CD14-positive monocyte (primary cell): ENCODE data around the gene LCP1. TPM values are rescaled to one million over a fixed set of nuclear protein-coding genes. Genes with fewer than 3 reads are reported as not detected.

Experiments
- DNase-seq, 3 donors: peaks; one replicate each; pipeline ENCODE4 v3.0.0-alpha.2; 2011 to 2022
- H2AFZ ChIP-seq: 2 replicates; pipeline ENCODE4 v1.6.0; 2012; ENCODE audit warnings: mild to moderate bottlenecking, low read depth, low read length, inconsistent platforms; ENCODE audit not compliant: insufficient read depth, poor library complexity, severe bottlenecking
- H3K27ac ChIP-seq, 2 donors: 1 replicate in 1 of 2; 2 replicates in 1 of 2; pipeline ENCODE4 v1.5.1; 2012 to 2013; ENCODE audit warnings: low read length in 2 of 2, control low read depth in 1 of 2, inconsistent platforms in 1 of 2, low read depth in 1 of 2, mild to moderate bottlenecking in 1 of 2
- H3K27me3 ChIP-seq, 2 donors: one replicate each; pipeline versions ENCODE4 v1.6.0 to v1.6.1; 2011 to 2013; ENCODE audit warnings: low read length in 2 of 2; ENCODE audit not compliant: control insufficient read depth in 2 of 2, insufficient read depth in 2 of 2
- H3K36me3 ChIP-seq, 2 donors: replicated peaks in 1 of 2; 1 replicate in 1 of 2; 2 replicates in 1 of 2; pipeline versions ENCODE4 v1.5.1 to v1.6.1; 2012 to 2013; ENCODE audit warnings: low read length in 2 of 2, control low read depth in 1 of 2, inconsistent platforms in 1 of 2, mild to moderate bottlenecking in 1 of 2; ENCODE audit not compliant: insufficient read depth in 2 of 2, control insufficient read depth in 1 of 2
- H3K4me1 ChIP-seq, 2 donors: 1 replicate in 1 of 2; 2 replicates in 1 of 2; pipeline versions ENCODE4 v1.5.1 to v1.6.1; 2012 to 2013; ENCODE audit warnings: low read length in 2 of 2, control low read depth in 1 of 2, inconsistent platforms in 1 of 2, mild to moderate bottlenecking in 1 of 2, moderate library complexity in 1 of 2; ENCODE audit not compliant: insufficient read depth in 2 of 2, control insufficient read depth in 1 of 2
- H3K4me2 ChIP-seq: replicated peaks from 2 replicates; pipeline ENCODE3; 2012; ENCODE audit warnings: low read length, moderate library complexity, mild to moderate bottlenecking; ENCODE audit not compliant: poor library complexity, severe bottlenecking; ENCODE audit errors: extremely low read depth
- H3K4me3 ChIP-seq, 3 experiments: fragments of 200-600 bp in 1 of 3; sonication (generic) in 1 of 3; replicated peaks in 1 of 3; 1 replicate in 2 of 3; 2 replicates in 1 of 3; pipeline ENCODE4 v1.5.1; 2011 to 2013; ENCODE audit warnings: low read length in 3 of 3, mild to moderate bottlenecking in 3 of 3, control low read depth in 2 of 3, low read depth in 2 of 3, inconsistent platforms in 1 of 3, moderate library complexity in 1 of 3
- H3K79me2 ChIP-seq: 2 replicates; pipeline ENCODE4 v1.6.0; 2012; ENCODE audit warnings: mild to moderate bottlenecking, control low read depth, inconsistent platforms, low read length, moderate library complexity; ENCODE audit not compliant: insufficient read depth
- H3K9ac ChIP-seq: 2 replicates; pipeline ENCODE4 v1.6.0; 2017; ENCODE audit warnings: low read length, mild to moderate bottlenecking; ENCODE audit not compliant: insufficient read depth, poor library complexity, severe bottlenecking
- H3K9me3 ChIP-seq, 2 donors: replicated peaks in 1 of 2; 1 replicate in 1 of 2; 2 replicates in 1 of 2; pipeline versions ENCODE4 v1.5.1 to v1.6.1; 2012 to 2013; ENCODE audit warnings: low read length in 2 of 2, control low read depth in 1 of 2; ENCODE audit not compliant: control insufficient read depth in 1 of 2, insufficient read depth in 1 of 2
- H4K20me1 ChIP-seq: 2 replicates; pipeline ENCODE4 v1.6.0; 2012; ENCODE audit warnings: mild to moderate bottlenecking, low read length, control low read depth, moderate library complexity; ENCODE audit not compliant: insufficient read depth
- H3K27ac Mint-ChIP-seq, 7 donors: one replicate each; pipeline ENCODE4 v1.8.0; 2020; ENCODE audit warnings: mild to moderate bottlenecking in 7 of 7, mixed read lengths in 7 of 7, moderate library complexity in 6 of 7, inconsistent platforms in 2 of 7
- H3K27me3 Mint-ChIP-seq, 3 donors: one replicate each; pipeline ENCODE4 v1.8.0; 2021 to 2022; ENCODE audit warnings: low read depth in 3 of 3, mild to moderate bottlenecking in 3 of 3, mixed read lengths in 3 of 3, moderate library complexity in 3 of 3, inconsistent platforms in 1 of 3
- H3K36me3 Mint-ChIP-seq, 2 donors: one replicate each; pipeline ENCODE4 v1.8.0; 2020; ENCODE audit warnings: mixed read lengths in 2 of 2, inconsistent platforms in 1 of 2, mild to moderate bottlenecking in 1 of 2
- H3K4me1 Mint-ChIP-seq: one replicate; pipeline ENCODE4 v1.8.0; 2020; ENCODE audit warnings: mild to moderate bottlenecking, mixed read lengths
- H3K4me3 Mint-ChIP-seq, 2 donors: one replicate each; pipeline ENCODE4 v1.8.0; 2020; ENCODE audit warnings: mild to moderate bottlenecking in 2 of 2, mixed read lengths in 2 of 2, moderate library complexity in 1 of 2
- H3K9me3 Mint-ChIP-seq, 7 donors: one replicate each; pipeline ENCODE4 v1.8.0; 2020 to 2022; ENCODE audit warnings: mixed read lengths in 7 of 7, mild to moderate bottlenecking in 6 of 7, moderate library complexity in 6 of 7, inconsistent platforms in 2 of 7
- WGBS: methylation state at CpG from one replicate; pipeline ENCODE4 v1.1.5; 2013; ENCODE audit warnings: missing lambda C conversion rate; ENCODE audit not compliant: insufficient coverage; 5-methylcytosine and 5-hydroxymethylcytosine counted together
- intact Hi-C, 2 donors: fragments of 100-400 bp; cut with micrococcal nuclease; formaldehyde crosslinking; loops; one replicate each; pipeline versions ENCODE4 v1.15.0 to v1.15.1; 2023
- polyA plus RNA-seq, 3 donors: library from polyadenylated mRNA; depleted of rRNA in 1 of 3; unstranded in 2 of 3; stranded (reverse) in 1 of 3; fragments of 300-500 nt in 2 of 3; fragments of >200 nt in 1 of 3; fragmentation: Illumina TruSeq in 2 of 3; gene quantifications; 1 replicate in 2 of 3; 2 replicates in 1 of 3; pipeline ENCODE4 v1.2.3, GENCODE V29; 2012 to 2021
- TF ChIP-seq, protein P1 (sequence below): fragments of 200-600 bp; IDR thresholded peaks from one replicate; pipeline ENCODE4 v1.8.0; 2022; ENCODE audit warnings: antibody characterized with exemption, mild to moderate bottlenecking

The LCP1 gene
- polyA plus RNA-seq, 3 donors = 653 to 2,003 (median 1,636) TPM

DNA sequence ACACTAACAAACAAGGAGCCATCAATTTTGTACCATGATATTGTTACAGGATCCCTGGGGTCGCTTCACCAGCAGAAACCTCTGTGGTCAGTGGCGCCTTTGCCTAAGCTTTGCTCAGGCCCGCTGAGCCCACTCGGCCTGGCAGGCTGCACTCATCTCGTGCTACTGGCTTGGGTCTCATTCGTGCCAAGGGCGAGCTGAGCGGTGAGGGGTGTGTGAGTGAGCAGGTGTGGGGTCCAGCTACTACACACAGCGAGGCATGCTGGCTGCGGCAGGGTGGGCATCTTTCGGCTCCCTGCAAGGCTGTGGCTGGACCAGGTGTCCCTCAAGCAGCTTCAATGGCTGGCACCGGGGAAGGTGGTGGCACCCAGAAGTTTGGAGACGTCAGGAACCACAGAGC lies 96.2 kb downstream of the LCP1 start:
- Histone ChIP-seq H3K27ac (no peak overlapping the region), H3K4me1 (no peaks in the 10 kb centered on the region), H3K9me3 (no peaks in the 10 kb centered on the region), H3K36me3 (no peaks in the 10 kb centered on the region), H3K79me2 (no peaks in the 10 kb centered on the region), H3K4me3 (no peak overlapping the region), H3K4me2 (no peak overlapping the region), H4K20me1 (no peaks in the 10 kb centered on the region), H3K9ac (no peak overlapping the region), H3K27me3 (no peaks in the 10 kb centered on the region), H2AFZ (no peak overlapping the region)
- no peak for DNase-seq
- no peak overlapping the region for H3K27ac Mint-ChIP-seq
- no peak overlapping the region for H3K4me3 Mint-ChIP-seq
- peaks cover 0 to 2% (median 2%) of the 10 kb centered on the region in 3 donors for H3K27me3 Mint-ChIP-seq
- TF ChIP-seq, protein P1, sequence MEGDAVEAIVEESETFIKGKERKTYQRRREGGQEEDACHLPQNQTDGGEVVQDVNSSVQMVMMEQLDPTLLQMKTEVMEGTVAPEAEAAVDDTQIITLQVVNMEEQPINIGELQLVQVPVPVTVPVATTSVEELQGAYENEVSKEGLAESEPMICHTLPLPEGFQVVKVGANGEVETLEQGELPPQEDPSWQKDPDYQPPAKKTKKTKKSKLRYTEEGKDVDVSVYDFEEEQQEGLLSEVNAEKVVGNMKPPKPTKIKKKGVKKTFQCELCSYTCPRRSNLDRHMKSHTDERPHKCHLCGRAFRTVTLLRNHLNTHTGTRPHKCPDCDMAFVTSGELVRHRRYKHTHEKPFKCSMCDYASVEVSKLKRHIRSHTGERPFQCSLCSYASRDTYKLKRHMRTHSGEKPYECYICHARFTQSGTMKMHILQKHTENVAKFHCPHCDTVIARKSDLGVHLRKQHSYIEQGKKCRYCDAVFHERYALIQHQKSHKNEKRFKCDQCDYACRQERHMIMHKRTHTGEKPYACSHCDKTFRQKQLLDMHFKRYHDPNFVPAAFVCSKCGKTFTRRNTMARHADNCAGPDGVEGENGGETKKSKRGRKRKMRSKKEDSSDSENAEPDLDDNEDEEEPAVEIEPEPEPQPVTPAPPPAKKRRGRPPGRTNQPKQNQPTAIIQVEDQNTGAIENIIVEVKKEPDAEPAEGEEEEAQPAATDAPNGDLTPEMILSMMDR = no peak
- WGBS = 96% methylated on average over 13 of the region's 13 CpGs
- intact Hi-C loops = no loop called here
- H3K9me3 Mint-ChIP-seq = no peaks in the 10 kb centered on the region
- H3K4me1 Mint-ChIP-seq = peaks cover 7% of the 10 kb centered on the region
- H3K36me3 Mint-ChIP-seq = no peaks in the 10 kb centered on the region

DNA sequence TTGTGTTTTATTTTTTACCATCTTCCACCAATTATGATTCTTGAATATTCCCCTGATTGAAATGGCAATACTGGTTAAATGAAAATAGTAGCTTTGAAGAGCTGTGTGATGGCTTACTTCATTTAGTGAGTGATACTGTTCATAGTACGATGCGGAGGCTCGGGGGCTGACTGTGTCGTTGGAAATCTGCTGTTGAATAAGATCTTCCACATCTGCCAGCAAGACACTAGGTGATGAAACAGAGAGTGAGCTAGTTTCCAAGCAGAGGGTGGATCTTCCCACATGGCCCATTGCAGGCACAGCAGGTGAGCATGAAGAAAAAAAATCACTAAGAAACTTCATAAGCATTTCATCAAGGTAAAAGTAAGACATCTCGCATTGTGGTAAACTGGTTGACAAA lies 99.7 kb downstream of the LCP1 start:
- H3K27me3 Mint-ChIP-seq = no peaks in the 10 kb centered on the region
- intact Hi-C loops = no loop called here
- Histone ChIP-seq H3K79me2 (no peaks in the 10 kb centered on the region), H2AFZ (no peak overlapping the region), H3K4me1 (no peaks in the 10 kb centered on the region), H3K9me3 (no peaks in the 10 kb centered on the region), H3K27me3 (no peaks in the 10 kb centered on the region), H3K4me3 (no peak overlapping the region), H3K4me2 (no peak overlapping the region), H3K9ac (no peak overlapping the region), H3K27ac (no peak overlapping the region), H3K36me3 (no peaks in the 10 kb centered on the region), H4K20me1 (no peaks in the 10 kb centered on the region)
- H3K9me3 Mint-ChIP-seq = no peaks in the 10 kb centered on the region
- no peak for DNase-seq
- no peak overlapping the region for H3K4me3 Mint-ChIP-seq
- peaks cover 5% of the 10 kb centered on the region for H3K4me1 Mint-ChIP-seq
- WGBS = 95% methylated on average over 4 of the region's 5 CpGs
- no peaks in the 10 kb centered on the region for H3K36me3 Mint-ChIP-seq
- H3K27ac Mint-ChIP-seq = no peak overlapping the region
- TF ChIP-seq, protein P1 = no peak
